ENCODE measurements around the gene NIM1K.
"Not testable (repeated sequence)": the region's sequence is repeated elsewhere in the genome, so short reads cannot be mapped to it uniquely, and the experiment has no call there.

The NIM1K gene

DNA sequence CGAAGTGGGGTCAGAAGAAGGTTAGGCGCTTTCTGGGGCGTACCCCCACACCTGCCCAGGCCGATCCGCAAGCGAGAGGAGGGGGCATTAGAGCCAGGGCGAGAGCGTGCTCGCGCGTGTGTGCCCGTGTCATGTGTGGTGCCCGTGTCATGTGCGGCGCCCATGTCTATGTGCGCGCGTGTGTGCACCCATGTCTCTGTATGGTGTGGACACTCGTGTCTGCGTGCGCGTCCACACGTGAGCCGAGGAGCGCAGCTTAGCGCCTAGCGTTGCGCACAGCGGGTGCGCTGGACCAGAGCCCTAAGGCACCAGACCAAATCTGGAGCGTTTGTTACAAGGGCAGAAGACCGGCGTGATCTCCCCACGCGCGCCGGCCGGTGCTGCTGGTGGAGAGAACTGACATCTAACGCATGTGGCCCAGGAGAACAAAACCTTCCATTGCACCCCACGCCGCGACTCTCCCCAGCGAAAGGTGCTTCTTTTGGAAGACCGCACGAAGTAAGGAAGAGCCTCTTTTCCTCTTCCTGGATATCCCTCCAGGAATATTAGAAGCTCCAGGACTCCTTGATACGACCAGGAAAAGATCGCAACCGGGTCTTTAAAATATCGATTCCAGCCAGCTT, 644 bp downstream of the NIM1K start:
- H3K4me1 ChIP-seq (ENCODE audit: insufficient read depth, low read length): peaks cover 4% of the 10 kb centered on the region; the same call in 1 of the 2 replicates
- peak overlapping the region; percentile 58 for H3K4me3 ChIP-seq (ENCODE audit: low read length)
- H3K27ac ChIP-seq (ENCODE audit: low read length): no peak overlapping the region
- no peak overlapping the region for H3K9ac ChIP-seq (ENCODE audit: low read depth, low read length)
- H3K27me3 ChIP-seq (ENCODE audit: insufficient read depth, low read length): peaks cover 48% of the 10 kb centered on the region
- H3K36me3 ChIP-seq (ENCODE audit: insufficient read depth, low read depth, low read length): no peaks in the 10 kb centered on the region
- H3K9me3 ChIP-seq (ENCODE audit: insufficient read depth, low read depth, low read length): no peaks in the 10 kb centered on the region

GRCh38 chr5:43193181-43193893, 1.3 kb downstream of the NIM1K start:
- Histone ChIP-seq H3K4me1 (ENCODE audit: insufficient read depth, low read length) (peaks cover 4% of the 10 kb centered on the region; the same call in 1 of the 2 replicates), H3K4me3 (ENCODE audit: low read length) (peak overlapping the region; percentile 58)

GRCh38 chr5:43193894-43194265, 1.9 kb downstream of the NIM1K start:
- Histone ChIP-seq H3K27ac (ENCODE audit: low read length) (no peak overlapping the region), H3K4me3 (ENCODE audit: low read length) (peak overlapping the region; percentile 58), H3K4me1 (ENCODE audit: insufficient read depth, low read length) (peaks cover 4% of the 10 kb centered on the region; the same call in 1 of the 2 replicates), H3K36me3 (ENCODE audit: insufficient read depth, low read depth, low read length) (no peaks in the 10 kb centered on the region), H3K9me3 (ENCODE audit: insufficient read depth, low read depth, low read length) (no peaks in the 10 kb centered on the region), H3K9ac (ENCODE audit: low read depth, low read length) (no peak overlapping the region), H3K27me3 (ENCODE audit: insufficient read depth, low read length) (peaks cover 48% of the 10 kb centered on the region)

More at GRCh38 chr5:43193181-43193893, 1.3 kb downstream of the NIM1K start:
- Histone ChIP-seq H3K9me3 (ENCODE audit: insufficient read depth, low read depth, low read length) (no peaks in the 10 kb centered on the region), H3K27me3 (ENCODE audit: insufficient read depth, low read length) (peaks cover 48% of the 10 kb centered on the region), H3K27ac (ENCODE audit: low read length) (no peak overlapping the region), H3K36me3 (ENCODE audit: insufficient read depth, low read depth, low read length) (no peaks in the 10 kb centered on the region), H3K9ac (ENCODE audit: low read depth, low read length) (no peak overlapping the region)

DNA sequence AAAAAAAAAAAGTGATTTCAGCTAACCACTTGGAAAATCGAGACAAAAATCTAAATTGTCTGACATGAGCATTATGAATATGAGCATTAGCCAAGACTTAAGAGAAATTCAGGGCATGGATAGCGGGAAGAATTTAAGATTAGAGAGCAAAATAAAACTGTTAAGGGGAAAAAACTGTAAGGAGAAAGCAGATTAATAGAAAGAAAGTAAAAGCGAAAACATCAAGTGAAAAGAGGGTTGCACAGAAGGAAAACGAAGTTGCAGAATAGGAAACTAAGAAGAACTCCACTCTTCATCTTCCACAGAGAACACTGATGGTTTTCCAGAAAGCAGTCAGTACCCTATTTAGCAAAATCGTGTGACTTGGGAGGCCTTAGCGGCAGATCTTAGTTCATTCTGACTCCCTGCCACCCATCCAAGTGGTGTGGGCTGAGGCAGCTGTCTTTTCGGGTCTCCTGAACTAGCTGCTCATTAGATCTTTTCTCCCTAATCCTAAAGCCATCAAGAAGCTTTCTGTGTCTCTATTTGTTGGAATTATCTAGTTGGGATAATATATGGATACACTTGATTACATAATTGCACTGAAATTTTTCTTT, 3.7 kb downstream of the NIM1K start:
- Histone ChIP-seq H3K4me3 (ENCODE audit: low read length) (no peak overlapping the region), H3K9ac (ENCODE audit: low read depth, low read length) (no peak overlapping the region), H3K36me3 (ENCODE audit: insufficient read depth, low read depth, low read length) (no peaks in the 10 kb centered on the region), H3K27ac (ENCODE audit: low read length) (no peak overlapping the region), H3K9me3 (ENCODE audit: insufficient read depth, low read depth, low read length) (no peaks in the 10 kb centered on the region), H3K4me1 (ENCODE audit: insufficient read depth, low read length) (peaks cover 4% of the 10 kb centered on the region; the same call in 1 of the 2 replicates), H3K27me3 (ENCODE audit: insufficient read depth, low read length) (peaks cover 38% of the 10 kb centered on the region)

DNA sequence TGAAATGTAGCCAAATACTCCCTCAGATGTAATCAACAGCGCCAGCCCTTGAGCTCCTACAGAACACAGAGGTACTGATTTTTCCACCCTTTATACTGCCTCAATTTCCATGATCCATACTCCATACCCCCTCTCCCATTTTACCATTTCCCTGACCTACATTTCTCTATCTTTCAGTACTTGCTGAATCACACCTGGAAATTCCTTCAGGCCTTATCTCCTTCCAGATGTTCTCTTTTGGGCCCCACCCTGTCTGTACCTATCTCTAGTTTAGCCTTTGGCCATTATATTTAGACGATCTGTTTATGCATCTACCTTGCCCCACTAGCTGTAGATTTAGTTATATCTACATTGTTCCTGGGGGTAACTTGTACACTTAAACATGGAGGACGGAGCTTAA, 5.5 kb downstream of the NIM1K start:
- Histone ChIP-seq H3K27me3 (ENCODE audit: insufficient read depth, low read length) (peaks cover 21% of the 10 kb centered on the region), H3K9me3 (ENCODE audit: insufficient read depth, low read depth, low read length) (no peaks in the 10 kb centered on the region), H3K27ac (ENCODE audit: low read length) (no peak overlapping the region)

GRCh38 chr5:43201442-43201841, 9.4 kb downstream of the NIM1K start:
- H3K27ac ChIP-seq (ENCODE audit: low read length); H3K27me3 ChIP-seq (ENCODE audit: insufficient read depth, low read length); H3K4me3 ChIP-seq (ENCODE audit: low read length); H3K9me3 ChIP-seq (ENCODE audit: insufficient read depth, low read depth, low read length); H3K36me3 ChIP-seq (ENCODE audit: insufficient read depth, low read depth, low read length); H3K4me1 ChIP-seq (ENCODE audit: insufficient read depth, low read length); H3K9ac ChIP-seq (ENCODE audit: low read depth, low read length): not testable (repeated sequence)

More for the DNA sequence above, 5.5 kb downstream of the NIM1K start:
- H3K9ac ChIP-seq (ENCODE audit: low read depth, low read length): no peak overlapping the region
- H3K4me3 ChIP-seq (ENCODE audit: low read length): no peak overlapping the region
- H3K36me3 ChIP-seq (ENCODE audit: insufficient read depth, low read depth, low read length): no peaks in the 10 kb centered on the region
- peaks cover 4% of the 10 kb centered on the region; the same call in 1 of the 2 replicates for H3K4me1 ChIP-seq (ENCODE audit: insufficient read depth, low read length)

GRCh38 chr5:43202380-43202779, 10.4 kb downstream of the NIM1K start:
- no peaks in the 10 kb centered on the region for H3K36me3 ChIP-seq (ENCODE audit: insufficient read depth, low read depth, low read length)
- H3K9me3 ChIP-seq (ENCODE audit: insufficient read depth, low read depth, low read length): no peaks in the 10 kb centered on the region
- no peak overlapping the region for H3K4me3 ChIP-seq (ENCODE audit: low read length)
- no peaks in the 10 kb centered on the region for H3K27me3 ChIP-seq (ENCODE audit: insufficient read depth, low read length)
- H3K4me1 ChIP-seq (ENCODE audit: insufficient read depth, low read length): no peaks in the 10 kb centered on the region
- no peak overlapping the region for H3K27ac ChIP-seq (ENCODE audit: low read length)
- H3K9ac ChIP-seq (ENCODE audit: low read depth, low read length): no peak overlapping the region

DNA sequence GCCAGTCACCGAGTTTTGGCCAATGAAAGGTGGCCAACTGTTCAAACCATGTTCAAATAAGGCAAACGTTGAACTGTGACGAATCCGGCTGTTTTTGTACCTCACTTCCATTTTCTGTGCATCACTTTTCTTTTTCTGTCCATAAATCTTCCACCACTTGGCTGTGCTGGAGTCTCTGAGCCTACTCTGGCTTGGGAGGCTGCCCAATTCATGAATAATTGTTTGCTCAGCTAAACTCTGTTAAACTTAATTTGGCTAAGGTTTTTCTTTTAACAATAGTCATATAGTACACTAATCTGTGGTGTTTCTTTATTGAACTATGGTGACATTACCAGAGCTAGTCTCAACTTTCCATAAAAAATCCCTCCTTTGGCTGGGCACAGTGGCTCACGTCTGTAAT, 11.3 kb downstream of the NIM1K start:
- Histone ChIP-seq H3K4me3 (ENCODE audit: low read length) (no peak overlapping the region), H3K36me3 (ENCODE audit: insufficient read depth, low read depth, low read length) (no peaks in the 10 kb centered on the region), H3K4me1 (ENCODE audit: insufficient read depth, low read length) (no peaks in the 10 kb centered on the region; the same call in 1 of the 2 replicates), H3K9ac (ENCODE audit: low read depth, low read length) (no peak overlapping the region), H3K9me3 (ENCODE audit: insufficient read depth, low read depth, low read length) (no peaks in the 10 kb centered on the region), H3K27ac (ENCODE audit: low read length) (no peak overlapping the region), H3K27me3 (ENCODE audit: insufficient read depth, low read length) (no peaks in the 10 kb centered on the region)

- peaks cover 7% of the 10 kb centered on the region; the same call in 1 of the 2 replicates for H3K4me1 ChIP-seq (ENCODE audit: insufficient read depth, low read length)
- no peak overlapping the region for H3K27ac ChIP-seq (ENCODE audit: low read length)
- H3K9me3 ChIP-seq (ENCODE audit: insufficient read depth, low read depth, low read length): no peaks in the 10 kb centered on the region
- no peak overlapping the region for H3K9ac ChIP-seq (ENCODE audit: low read depth, low read length)
- no peaks in the 10 kb centered on the region for H3K36me3 ChIP-seq (ENCODE audit: insufficient read depth, low read depth, low read length)
- H3K4me3 ChIP-seq (ENCODE audit: low read length): no peak overlapping the region
- H3K27me3 ChIP-seq (ENCODE audit: insufficient read depth, low read length): no peaks in the 10 kb centered on the region
These were observed 12.9 kb downstream of the NIM1K start for GRCh38 chr5:43204958-43205357.

DNA sequence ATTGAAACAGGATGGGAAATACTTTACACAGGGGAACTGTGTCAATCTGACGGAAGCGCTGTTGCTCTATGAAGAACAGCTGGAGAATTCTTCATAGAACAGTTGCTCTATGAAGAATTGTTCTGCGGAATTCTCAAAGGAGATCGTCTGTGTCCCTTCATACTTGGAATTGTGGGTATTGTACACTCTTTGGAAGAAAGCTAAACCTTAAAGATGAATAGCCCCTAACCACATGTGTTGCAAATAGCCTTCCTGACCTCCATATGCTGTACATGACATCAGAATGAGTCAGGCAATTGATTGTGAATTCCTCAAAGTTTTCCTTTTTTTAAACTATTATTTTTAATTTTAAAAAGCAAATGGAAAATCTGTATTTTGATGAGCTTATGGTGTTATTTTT, 15.6 kb downstream of the NIM1K start:
- H3K9me3 ChIP-seq (ENCODE audit: insufficient read depth, low read depth, low read length): no peaks in the 10 kb centered on the region
- no peak overlapping the region for H3K4me3 ChIP-seq (ENCODE audit: low read length)

GRCh38 chr5:43208658-43209057, 16.6 kb downstream of the NIM1K start:
- Histone ChIP-seq H3K9me3 (ENCODE audit: insufficient read depth, low read depth, low read length) (no peaks in the 10 kb centered on the region), H3K27me3 (ENCODE audit: insufficient read depth, low read length) (no peaks in the 10 kb centered on the region), H3K9ac (ENCODE audit: low read depth, low read length) (no peak overlapping the region), H3K4me3 (ENCODE audit: low read length) (no peak overlapping the region; the same call in 1 of the 2 replicates), H3K4me1 (ENCODE audit: insufficient read depth, low read length) (peaks cover 7% of the 10 kb centered on the region; the same call in 1 of the 2 replicates), H3K27ac (ENCODE audit: low read length) (no peak overlapping the region), H3K36me3 (ENCODE audit: insufficient read depth, low read depth, low read length) (no peaks in the 10 kb centered on the region)

More for the DNA sequence above, 15.6 kb downstream of the NIM1K start:
- no peak overlapping the region for H3K27ac ChIP-seq (ENCODE audit: low read length)
- H3K27me3 ChIP-seq (ENCODE audit: insufficient read depth, low read length): no peaks in the 10 kb centered on the region
- no peaks in the 10 kb centered on the region for H3K36me3 ChIP-seq (ENCODE audit: insufficient read depth, low read depth, low read length)
- H3K4me1 ChIP-seq (ENCODE audit: insufficient read depth, low read length): peaks cover 7% of the 10 kb centered on the region; the same call in 1 of the 2 replicates
- no peak overlapping the region for H3K9ac ChIP-seq (ENCODE audit: low read depth, low read length)
